HCT116 (cell line): ENCODE data around the gene C12orf75. TPM values are rescaled to one million over a fixed set of nuclear protein-coding genes. Genes with fewer than 3 reads are reported as not detected.

Experiments used
- ATAC-seq: fragments of 200-7000 bp; cut with Tn5 transposase; 2 replicates; pipeline ENCODE4 v1.9.1; 2020; ENCODE audit warnings: mild to moderate bottlenecking, moderate library complexity
- BruUV-seq: library from RNA; stranded (reverse); fragments of 400-500 nt; replicated peaks from 2 replicates; lab custom pipeline; 2021; lab: Mats Ljungman, UMichigan
- CTCF ChIA-PET: fragments of 300-600 bp; sonication (Branson Sonifier 250); formaldehyde crosslinking; loops from one replicate; lab custom pipeline; 2021; ENCODE audit warnings: antibody characterized with exemption; lab: Charles Lee
- POLR2A ChIA-PET: fragments of 300-600, 350-600 bp; sonication (Branson Sonifier 250); formaldehyde crosslinking; loops from one replicate; lab custom pipeline; 2021; ENCODE audit warnings: antibody characterized with exemption; lab: Charles Lee
- RAD21 ChIA-PET, 2 experiments: fragments of 300-600 bp; sonication (Branson Sonifier 250); formaldehyde crosslinking; loops; one replicate each; lab custom pipeline; 2023; ENCODE audit warnings: low total read pairs in 2 of 2; ENCODE audit not compliant: uncharacterized antibody in 2 of 2, unreplicated experiment in 2 of 2, low non-redundant PET in 1 of 2; lab: Charles Lee
- DNase-seq: peaks from one replicate; pipeline ENCODE4 v3.0.0-alpha.2; 2010; ENCODE audit warnings: low read depth, low spot score
- H2AFZ ChIP-seq: fragments of 200-600 bp; shearing (Covaris generic), sonication (generic); 2 replicates; pipeline ENCODE4 v1.6.1; 2017; ENCODE audit warnings: low read depth, mixed run types, mixed read lengths, antibody characterized with exemption, low read length; ENCODE audit not compliant: poor library complexity, severe bottlenecking
- H3K27ac ChIP-seq: 2 replicates; pipeline ENCODE4 v1.5.1; 2012; ENCODE audit warnings: low read depth, low read length
- H3K27me3 ChIP-seq: fragments of 200-600 bp; sonication (generic); 2 replicates; pipeline ENCODE4 v1.6.1; 2016; ENCODE audit warnings: mixed run types, low read length, mixed read lengths; ENCODE audit not compliant: insufficient read depth
- H3K36me3 ChIP-seq, 2 experiments: fragments of 200-500 bp in 1 of 2; fragments of 200-600 bp in 1 of 2; sonication (Bioruptor generic) in 1 of 2; sonication (generic) in 1 of 2; 2 replicates each; pipeline versions ENCODE4 v1.5.1 to v1.6.1; 2014 to 2016; ENCODE audit warnings: low read length in 2 of 2, inconsistent platforms in 1 of 2, mixed read lengths in 1 of 2, mixed run types in 1 of 2; ENCODE audit not compliant: insufficient read depth in 2 of 2, control insufficient read depth in 1 of 2
- H3K4me1 ChIP-seq, 2 experiments: fragments of 200-600 bp in 1 of 2; sonication (generic) in 1 of 2; 2 replicates each; pipeline versions ENCODE4 v1.5.1 to v1.6.1; 2012 to 2017; ENCODE audit warnings: low read length in 2 of 2, inconsistent platforms in 1 of 2, mild to moderate bottlenecking in 1 of 2, mixed read lengths in 1 of 2, mixed run types in 1 of 2, moderate library complexity in 1 of 2; ENCODE audit not compliant: insufficient read depth in 2 of 2, control insufficient read depth in 1 of 2
- H3K4me2 ChIP-seq: fragments of 200-600 bp; sonication (generic); 2 replicates; pipeline ENCODE4 v1.6.1; 2017; ENCODE audit warnings: mixed run types, low read length, mixed read lengths
- H3K4me3 ChIP-seq, 2 experiments: fragments of 200-600 bp in 1 of 2; sonication (generic) in 1 of 2; replicated peaks in 1 of 2; 2 replicates each; pipeline ENCODE4 v1.5.1; 2011 to 2016; ENCODE audit warnings: low read length in 2 of 2, control low read depth in 1 of 2, low read depth in 1 of 2, mild to moderate bottlenecking in 1 of 2, mixed read lengths in 1 of 2, mixed run types in 1 of 2
- H3K79me2 ChIP-seq: fragments of 200-600 bp; sonication (generic); 2 replicates; pipeline ENCODE4 v1.6.1; 2017; ENCODE audit warnings: mild to moderate bottlenecking, mixed run types, low read length, moderate library complexity, mixed read lengths; ENCODE audit not compliant: insufficient read depth
- H3K9ac ChIP-seq: fragments of 200-600 bp; sonication (generic); 2 replicates; pipeline ENCODE4 v1.6.1; 2016; ENCODE audit warnings: low read length, mixed read lengths
- H3K9me2 ChIP-seq: fragments of 200-600 bp; sonication (generic), shearing (Covaris generic); 2 replicates; pipeline ENCODE4 v1.6.1; 2017; ENCODE audit warnings: mixed run types, mild to moderate bottlenecking, moderate library complexity; ENCODE audit not compliant: insufficient read depth
- H3K9me3 ChIP-seq, 2 experiments: fragments of 200-500 bp in 1 of 2; fragments of 200-600 bp in 1 of 2; sonication (Bioruptor generic) in 1 of 2; sonication (generic) in 1 of 2; 2 replicates each; pipeline ENCODE4 v1.6.1; 2014 to 2017; ENCODE audit warnings: low read length in 2 of 2, mixed read lengths in 2 of 2, inconsistent platforms in 1 of 2, low read depth in 1 of 2, mild to moderate bottlenecking in 1 of 2, mixed run types in 1 of 2, moderate library complexity in 1 of 2; ENCODE audit not compliant: control insufficient read depth in 1 of 2, insufficient read depth in 1 of 2
- H4K20me1 ChIP-seq: fragments of 200-600 bp; sonication (generic), shearing (Covaris generic); 2 replicates; pipeline ENCODE4 v1.6.1; 2017; ENCODE audit warnings: mixed run types, mild to moderate bottlenecking, moderate library complexity; ENCODE audit not compliant: insufficient read depth
- CBX3 ChIP-seq: IDR thresholded peaks from 2 replicates; pipeline ENCODE4 v1.6.1; 2012; ENCODE audit warnings: low read depth
- CEBPB ChIP-seq: IDR thresholded peaks from 2 replicates; pipeline ENCODE4 v1.6.1; 2012; ENCODE audit warnings: low read depth
- EGR1 ChIP-seq: IDR thresholded peaks from 2 replicates; pipeline ENCODE4 v1.6.1; 2012; ENCODE audit warnings: low read depth
- ELF1 ChIP-seq: IDR thresholded peaks from 2 replicates; pipeline ENCODE4 v1.6.1; 2012; ENCODE audit warnings: low read depth, borderline replicate concordance
- EZH2 ChIP-seq: fragments of 200-600 bp; sonication (generic); IDR thresholded peaks from 2 replicates; pipeline ENCODE4 v1.6.1; 2017; ENCODE audit warnings: antibody characterized with exemption, mixed run types
- EZH2phosphoT487 ChIP-seq: fragments of 200-600 bp; IDR thresholded peaks from 2 replicates; pipeline ENCODE4 v1.6.1; 2018; ENCODE audit warnings: antibody characterized with exemption, borderline replicate concordance
- FOSL1 ChIP-seq: IDR thresholded peaks from 2 replicates; pipeline ENCODE4 v1.6.1; 2012; ENCODE audit warnings: low read depth
- JUND ChIP-seq: IDR thresholded peaks from 2 replicates; pipeline ENCODE4 v1.6.1; 2012
- POLR2A ChIP-seq: IDR thresholded peaks from 2 replicates; pipeline ENCODE4 v1.7.0; 2011; ENCODE audit warnings: borderline replicate concordance; ENCODE audit not compliant: insufficient read depth, insufficient read length; ENCODE audit errors: extremely low read depth
- SIN3A ChIP-seq: IDR thresholded peaks from 2 replicates; pipeline ENCODE4 v1.6.1; 2012; ENCODE audit warnings: low read depth
- SRF ChIP-seq: IDR thresholded peaks from 2 replicates; pipeline ENCODE4 v1.6.1; 2012; ENCODE audit warnings: low read depth
- TCF7L2 ChIP-seq: IDR thresholded peaks from 2 replicates; pipeline ENCODE4 v1.7.0; 2011; ENCODE audit warnings: borderline replicate concordance, inconsistent platforms; ENCODE audit not compliant: insufficient read depth, insufficient read length; ENCODE audit errors: extremely low read depth
- YY1 ChIP-seq: IDR thresholded peaks from 2 replicates; pipeline ENCODE4 v1.6.1; 2011; ENCODE audit warnings: low read length, low read depth, moderate library complexity, mild to moderate bottlenecking; ENCODE audit not compliant: insufficient replicate concordance; ENCODE audit errors: extremely low read depth
- ZFX ChIP-seq: fragments of 450-650 bp; IDR thresholded peaks from 2 replicates; pipeline ENCODE4 v1.6.1; 2017
- ZNF274 ChIP-seq: fragments of 200-500 bp; sonication (Bioruptor generic); IDR thresholded peaks from 2 replicates; pipeline ENCODE4 v1.6.1; 2014; ENCODE audit warnings: mild to moderate bottlenecking, low read depth, low read length, inconsistent platforms
- intact Hi-C: fragments of 100-400 bp; cut with micrococcal nuclease; formaldehyde crosslinking; loops from 2 replicates; pipeline ENCODE4 v1.10.0; 2022
- total RNA-seq: library from RNA; stranded (reverse); gene quantifications from one replicate; pipeline ENCODE4 v1.2.1, GENCODE V29; 2021; ENCODE audit not compliant: unreplicated experiment
- TF ChIP-seq, protein P1 (sequence below): IDR thresholded peaks from 2 replicates; pipeline ENCODE4 v1.6.1; 2012; ENCODE audit warnings: low read depth
- TF ChIP-seq, protein P2 (sequence below): IDR thresholded peaks from 2 replicates; pipeline ENCODE4 v1.6.1; 2012
- TF ChIP-seq, protein P3 (sequence below): IDR thresholded peaks from 2 replicates; pipeline ENCODE4 v1.6.1; 2011; ENCODE audit warnings: mild to moderate bottlenecking, low read length, moderate library complexity; ENCODE audit not compliant: insufficient replicate concordance; ENCODE audit errors: extremely low read depth
- TF ChIP-seq, protein P4 (sequence below): IDR thresholded peaks from 2 replicates; pipeline ENCODE4 v1.6.1; 2012
- TF ChIP-seq, protein P5 (sequence below), 3 experiments: fragments of 200-600 bp in 1 of 3; sonication (generic) in 1 of 3; IDR thresholded peaks in 2 of 3; conservative IDR thresholded peaks in 1 of 3; 2 replicates each; pipeline ENCODE4 v1.5.1; 2012 to 2017; ENCODE audit warnings: low read depth in 2 of 3, low read length in 2 of 3, antibody characterized with exemption in 1 of 3, borderline replicate concordance in 1 of 3, control low read depth in 1 of 3, mild to moderate bottlenecking in 1 of 3, mixed read lengths in 1 of 3, mixed run types in 1 of 3, moderate library complexity in 1 of 3; ENCODE audit not compliant: insufficient read depth in 1 of 3

Gene C12orf75
- total RNA-seq, 1 experiment from 2014 or later = 81.0 TPM

DNA sequence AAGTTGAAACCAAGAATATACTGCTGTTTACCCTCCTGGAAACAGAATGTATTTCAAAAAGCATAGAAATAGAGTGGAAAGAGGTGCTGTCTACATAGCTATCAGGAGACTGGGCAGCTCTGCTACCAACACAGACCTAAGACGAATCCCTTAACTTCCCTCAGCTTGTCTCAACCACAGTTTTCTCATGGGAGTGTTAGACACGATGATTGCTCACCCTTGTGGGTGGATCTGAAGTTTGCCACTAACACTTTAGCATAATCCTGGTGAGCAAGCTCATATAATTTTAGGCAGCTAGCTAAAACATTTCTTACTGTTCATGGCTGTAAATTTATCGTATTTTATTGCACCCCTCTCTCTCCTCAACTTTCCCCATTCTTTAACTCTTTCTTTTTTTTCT lies 38.5 kb downstream of the C12orf75 start:
- no TSS peak for BruUV-seq
- no peak overlapping the region for H3K9ac ChIP-seq
- H3K9me3 ChIP-seq = no peaks in the 10 kb centered on the region
- intact Hi-C loops = no loop called here
- ChIA-PET RAD21 (no interaction called here), POLR2A (no interaction called here)
- no peaks in the 10 kb centered on the region for H3K27me3 ChIP-seq
- H2AFZ ChIP-seq = no peak overlapping the region
- no peak overlapping the region for H3K4me3 ChIP-seq
- no peaks in the 10 kb centered on the region for H3K9me2 ChIP-seq
- no peaks in the 10 kb centered on the region for H3K4me1 ChIP-seq
- TF ChIP-seq YY1 (no peak), EGR1 (no peak), JUND (no peak), EZH2phosphoT487 (no peak), SRF (no peak), EZH2 (no peak), ELF1 (no peak), TCF7L2 (no peak), POLR2A (no peak), CEBPB (no peak), ZNF274 (no peak), CBX3 (no peak), ZFX (no peak), SIN3A (no peak), FOSL1 (no peak)
- TF ChIP-seq, protein P1, sequence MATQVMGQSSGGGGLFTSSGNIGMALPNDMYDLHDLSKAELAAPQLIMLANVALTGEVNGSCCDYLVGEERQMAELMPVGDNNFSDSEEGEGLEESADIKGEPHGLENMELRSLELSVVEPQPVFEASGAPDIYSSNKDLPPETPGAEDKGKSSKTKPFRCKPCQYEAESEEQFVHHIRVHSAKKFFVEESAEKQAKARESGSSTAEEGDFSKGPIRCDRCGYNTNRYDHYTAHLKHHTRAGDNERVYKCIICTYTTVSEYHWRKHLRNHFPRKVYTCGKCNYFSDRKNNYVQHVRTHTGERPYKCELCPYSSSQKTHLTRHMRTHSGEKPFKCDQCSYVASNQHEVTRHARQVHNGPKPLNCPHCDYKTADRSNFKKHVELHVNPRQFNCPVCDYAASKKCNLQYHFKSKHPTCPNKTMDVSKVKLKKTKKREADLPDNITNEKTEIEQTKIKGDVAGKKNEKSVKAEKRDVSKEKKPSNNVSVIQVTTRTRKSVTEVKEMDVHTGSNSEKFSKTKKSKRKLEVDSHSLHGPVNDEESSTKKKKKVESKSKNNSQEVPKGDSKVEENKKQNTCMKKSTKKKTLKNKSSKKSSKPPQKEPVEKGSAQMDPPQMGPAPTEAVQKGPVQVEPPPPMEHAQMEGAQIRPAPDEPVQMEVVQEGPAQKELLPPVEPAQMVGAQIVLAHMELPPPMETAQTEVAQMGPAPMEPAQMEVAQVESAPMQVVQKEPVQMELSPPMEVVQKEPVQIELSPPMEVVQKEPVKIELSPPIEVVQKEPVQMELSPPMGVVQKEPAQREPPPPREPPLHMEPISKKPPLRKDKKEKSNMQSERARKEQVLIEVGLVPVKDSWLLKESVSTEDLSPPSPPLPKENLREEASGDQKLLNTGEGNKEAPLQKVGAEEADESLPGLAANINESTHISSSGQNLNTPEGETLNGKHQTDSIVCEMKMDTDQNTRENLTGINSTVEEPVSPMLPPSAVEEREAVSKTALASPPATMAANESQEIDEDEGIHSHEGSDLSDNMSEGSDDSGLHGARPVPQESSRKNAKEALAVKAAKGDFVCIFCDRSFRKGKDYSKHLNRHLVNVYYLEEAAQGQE = no peak
- TF ChIP-seq, protein P2, sequence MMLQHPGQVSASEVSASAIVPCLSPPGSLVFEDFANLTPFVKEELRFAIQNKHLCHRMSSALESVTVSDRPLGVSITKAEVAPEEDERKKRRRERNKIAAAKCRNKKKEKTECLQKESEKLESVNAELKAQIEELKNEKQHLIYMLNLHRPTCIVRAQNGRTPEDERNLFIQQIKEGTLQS = no peak
- TF ChIP-seq, protein P3, sequence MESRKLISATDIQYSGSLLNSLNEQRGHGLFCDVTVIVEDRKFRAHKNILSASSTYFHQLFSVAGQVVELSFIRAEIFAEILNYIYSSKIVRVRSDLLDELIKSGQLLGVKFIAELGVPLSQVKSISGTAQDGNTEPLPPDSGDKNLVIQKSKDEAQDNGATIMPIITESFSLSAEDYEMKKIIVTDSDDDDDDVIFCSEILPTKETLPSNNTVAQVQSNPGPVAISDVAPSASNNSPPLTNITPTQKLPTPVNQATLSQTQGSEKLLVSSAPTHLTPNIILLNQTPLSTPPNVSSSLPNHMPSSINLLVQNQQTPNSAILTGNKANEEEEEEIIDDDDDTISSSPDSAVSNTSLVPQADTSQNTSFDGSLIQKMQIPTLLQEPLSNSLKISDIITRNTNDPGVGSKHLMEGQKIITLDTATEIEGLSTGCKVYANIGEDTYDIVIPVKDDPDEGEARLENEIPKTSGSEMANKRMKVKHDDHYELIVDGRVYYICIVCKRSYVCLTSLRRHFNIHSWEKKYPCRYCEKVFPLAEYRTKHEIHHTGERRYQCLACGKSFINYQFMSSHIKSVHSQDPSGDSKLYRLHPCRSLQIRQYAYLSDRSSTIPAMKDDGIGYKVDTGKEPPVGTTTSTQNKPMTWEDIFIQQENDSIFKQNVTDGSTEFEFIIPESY = no peak
- TF ChIP-seq, protein P4, sequence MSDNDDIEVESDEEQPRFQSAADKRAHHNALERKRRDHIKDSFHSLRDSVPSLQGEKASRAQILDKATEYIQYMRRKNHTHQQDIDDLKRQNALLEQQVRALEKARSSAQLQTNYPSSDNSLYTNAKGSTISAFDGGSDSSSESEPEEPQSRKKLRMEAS = no peak
- TF ChIP-seq, protein P5, sequence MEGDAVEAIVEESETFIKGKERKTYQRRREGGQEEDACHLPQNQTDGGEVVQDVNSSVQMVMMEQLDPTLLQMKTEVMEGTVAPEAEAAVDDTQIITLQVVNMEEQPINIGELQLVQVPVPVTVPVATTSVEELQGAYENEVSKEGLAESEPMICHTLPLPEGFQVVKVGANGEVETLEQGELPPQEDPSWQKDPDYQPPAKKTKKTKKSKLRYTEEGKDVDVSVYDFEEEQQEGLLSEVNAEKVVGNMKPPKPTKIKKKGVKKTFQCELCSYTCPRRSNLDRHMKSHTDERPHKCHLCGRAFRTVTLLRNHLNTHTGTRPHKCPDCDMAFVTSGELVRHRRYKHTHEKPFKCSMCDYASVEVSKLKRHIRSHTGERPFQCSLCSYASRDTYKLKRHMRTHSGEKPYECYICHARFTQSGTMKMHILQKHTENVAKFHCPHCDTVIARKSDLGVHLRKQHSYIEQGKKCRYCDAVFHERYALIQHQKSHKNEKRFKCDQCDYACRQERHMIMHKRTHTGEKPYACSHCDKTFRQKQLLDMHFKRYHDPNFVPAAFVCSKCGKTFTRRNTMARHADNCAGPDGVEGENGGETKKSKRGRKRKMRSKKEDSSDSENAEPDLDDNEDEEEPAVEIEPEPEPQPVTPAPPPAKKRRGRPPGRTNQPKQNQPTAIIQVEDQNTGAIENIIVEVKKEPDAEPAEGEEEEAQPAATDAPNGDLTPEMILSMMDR (IDR thresholded peaks at IDR 0.05 in 2 of 3, conservative IDR thresholded peaks at IDR 0.05 in 1 of 3; ENCODE audit: borderline replicate concordance in 1 of 3, insufficient read depth in 1 of 3, low read depth in 2 of 3, low read length in 2 of 3) = no peak
- TF ChIP-seq, all 23 proteins: peak for 0
- DNase-seq (no peak), ATAC-seq (no peak)
- H3K4me2 ChIP-seq = no peak overlapping the region
- H3K27ac ChIP-seq = no peak overlapping the region
- no peaks in the 10 kb centered on the region for H3K36me3 ChIP-seq
- no peaks in the 10 kb centered on the region for H4K20me1 ChIP-seq
- no peaks in the 10 kb centered on the region for H3K79me2 ChIP-seq
- CTCF ChIA-PET = no interaction called here
